ENCODE data around the gene CBR4.

The CBR4 gene

GRCh38 chr4:169010125-169011023, at the start of gene CBR4:
CBR4 (minus strand) TSS chr4:169010255; CDS start chr4:169010089, 166 bp downstream.
- H3K4me3 ChIP-seq (replicated peaks; ENCODE audit: low read depth, low read length), result peak within 1 kb of the TSS; percentile 86
- TF ChIP-seq CTCF (IDR thresholded peaks at IDR 0.05; ENCODE audit: low read length, missing control alignments), result peak; percentile 35
- peak; percentile 99 for DNase-seq (ENCODE audit: low read depth)

GRCh38 chr4:169059306-169060211, 49.5 kb upstream of the CBR4 start:
- H3K4me3 ChIP-seq (replicated peaks; ENCODE audit: low read depth, low read length), result no peak overlapping the region
- DNase-seq (ENCODE audit: low read depth), result peak; percentile 56
- no peak for TF ChIP-seq CTCF (IDR thresholded peaks at IDR 0.05; ENCODE audit: low read length, missing control alignments)

GRCh38 chr4:169058312-169058711, 48.3 kb upstream of the CBR4 start:
- no peak overlapping the region for H3K4me3 ChIP-seq (replicated peaks; ENCODE audit: low read depth, low read length)
- no peak for DNase-seq (ENCODE audit: low read depth)
- no peak for TF ChIP-seq CTCF (IDR thresholded peaks at IDR 0.05; ENCODE audit: low read length, missing control alignments)

- TF ChIP-seq CTCF (IDR thresholded peaks at IDR 0.05; ENCODE audit: low read length, missing control alignments), result no peak
- H3K4me3 ChIP-seq (replicated peaks; ENCODE audit: low read depth, low read length), result no peak overlapping the region
- DNase-seq (ENCODE audit: low read depth), result no peak
Measured at GRCh38 chr4:169054879-169055278, 44.8 kb upstream of the CBR4 start.

- no peak for TF ChIP-seq CTCF (IDR thresholded peaks at IDR 0.05; ENCODE audit: low read length, missing control alignments)
- no peak for DNase-seq (ENCODE audit: low read depth)
- H3K4me3 ChIP-seq (replicated peaks; ENCODE audit: low read depth, low read length), result no peak overlapping the region
Measured at GRCh38 chr4:169052594-169052945, 42.5 kb upstream of the CBR4 start.

- DNase-seq (ENCODE audit: low read depth), result no peak
- no peak for TF ChIP-seq CTCF (IDR thresholded peaks at IDR 0.05; ENCODE audit: low read length, missing control alignments)
Measured at GRCh38 chr4:169051761-169052593, 41.9 kb upstream of the CBR4 start.

More at GRCh38 chr4:169051761-169052593, 41.9 kb upstream of the CBR4 start:
- no peak overlapping the region for H3K4me3 ChIP-seq (replicated peaks; ENCODE audit: low read depth, low read length)
